Thyroid gland (tissue), 4 donors: ENCODE results near the gene LDB2. TPM values are rescaled to one million over a fixed set of nuclear protein-coding genes. Genes with fewer than 3 reads are reported as not detected.

Experiments used
- DNase-seq, 2 donors: peaks; one replicate each; pipeline ENCODE4 v3.0.0-alpha.2; 2019
- H3K27ac ChIP-seq, 3 donors: fragments of 200-600 bp; sonication (generic); 1 replicate in 2 of 3; 2 replicates in 1 of 3; pipeline ENCODE4 v1.5.1; 2016 to 2019; ENCODE audit warnings: mild to moderate bottlenecking in 1 of 3, moderate library complexity in 1 of 3
- H3K27me3 ChIP-seq: fragments of 200-600 bp; sonication (generic); one replicate; pipeline ENCODE4 v1.5.1; 2019
- H3K36me3 ChIP-seq, 2 donors: fragments of 200-600 bp; sonication (generic); one replicate each; pipeline ENCODE4 v1.5.1; 2016 to 2019
- H3K4me1 ChIP-seq, 2 donors: fragments of 200-600 bp; sonication (generic); one replicate each; pipeline ENCODE4 v1.5.1; 2017 to 2019
- H3K4me3 ChIP-seq, 3 donors: fragments of 200-600 bp; sonication (generic); replicated peaks in 1 of 3; 1 replicate in 2 of 3; 2 replicates in 1 of 3; pipeline ENCODE4 v1.5.1; 2016; ENCODE audit warnings: mild to moderate bottlenecking in 1 of 3
- H3K9me3 ChIP-seq: fragments of 200-600 bp; sonication (generic); one replicate; pipeline ENCODE4 v1.5.1; 2017
- POLR2A ChIP-seq, 2 donors: fragments of 450-650 bp; IDR thresholded peaks; one replicate each; pipeline ENCODE4 v1.6.1; 2017; ENCODE audit warnings: antibody characterized with exemption in 2 of 2, mild to moderate bottlenecking in 2 of 2, moderate library complexity in 1 of 2
- WGBS, 2 donors: methylation state at CpG; one replicate each; pipeline ENCODE4 v1.1.5; 2017; 5-methylcytosine and 5-hydroxymethylcytosine counted together
- intact Hi-C: fragments of 100-400 bp; cut with DNase I; formaldehyde crosslinking; loops from one replicate; pipeline ENCODE4 v1.15.1; 2023
- total RNA-seq, 4 donors: library from RNA; depleted of rRNA; stranded (reverse); fragments of >200 nt; gene quantifications; one replicate each; pipeline ENCODE4 v1.2.3, GENCODE V29; 2016
- TF ChIP-seq, protein P1 (sequence below), 6 experiments: fragments of 200-600 bp in 3 of 6; fragments of 450-650 bp in 3 of 6; sonication (generic) in 3 of 6; IDR thresholded peaks; one replicate each; pipeline ENCODE4 v1.5.1; 2016 to 2019; ENCODE audit warnings: antibody characterized with exemption in 6 of 6, mild to moderate bottlenecking in 2 of 6, inconsistent platforms in 1 of 6, moderate library complexity in 1 of 6

Gene LDB2
- total RNA-seq, 4 donors from 2014 or later, result 19.9 to 71.5 (median 41.1) TPM

DNA sequence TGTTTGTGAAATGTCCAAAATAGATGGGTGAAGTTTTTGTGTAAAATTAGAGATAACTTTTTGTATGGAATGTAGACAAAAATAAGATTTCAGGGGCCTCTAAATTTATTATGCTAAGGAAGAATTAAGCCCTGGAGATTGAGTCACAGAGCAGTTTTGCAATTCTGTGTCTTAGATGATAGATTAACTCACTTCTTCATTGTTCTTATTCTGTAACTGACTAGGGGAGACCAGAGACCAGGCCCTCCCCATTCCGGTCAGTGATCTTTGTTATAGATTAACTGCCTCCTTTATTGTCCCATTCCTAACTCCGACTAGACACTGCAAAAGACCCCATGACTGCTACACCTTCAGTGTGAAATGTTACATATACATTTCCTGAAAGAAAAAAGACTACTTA is 433.8 kb downstream of the LDB2 start:
- H3K4me1 ChIP-seq, result no peaks in the 10 kb centered on the region
- intact Hi-C loops, result no loop called here
- no peaks in the 10 kb centered on the region for H3K36me3 ChIP-seq
- H3K4me3 ChIP-seq, result no peak overlapping the region
- no peaks in the 10 kb centered on the region for H3K27me3 ChIP-seq
- DNase-seq, result no peak
- H3K27ac ChIP-seq, result no peak overlapping the region
- WGBS, 2 donors, result 82 to 96% methylated on average over 2 of the region's 2 CpGs
- no peaks in the 10 kb centered on the region for H3K9me3 ChIP-seq
- TF ChIP-seq, protein P1, sequence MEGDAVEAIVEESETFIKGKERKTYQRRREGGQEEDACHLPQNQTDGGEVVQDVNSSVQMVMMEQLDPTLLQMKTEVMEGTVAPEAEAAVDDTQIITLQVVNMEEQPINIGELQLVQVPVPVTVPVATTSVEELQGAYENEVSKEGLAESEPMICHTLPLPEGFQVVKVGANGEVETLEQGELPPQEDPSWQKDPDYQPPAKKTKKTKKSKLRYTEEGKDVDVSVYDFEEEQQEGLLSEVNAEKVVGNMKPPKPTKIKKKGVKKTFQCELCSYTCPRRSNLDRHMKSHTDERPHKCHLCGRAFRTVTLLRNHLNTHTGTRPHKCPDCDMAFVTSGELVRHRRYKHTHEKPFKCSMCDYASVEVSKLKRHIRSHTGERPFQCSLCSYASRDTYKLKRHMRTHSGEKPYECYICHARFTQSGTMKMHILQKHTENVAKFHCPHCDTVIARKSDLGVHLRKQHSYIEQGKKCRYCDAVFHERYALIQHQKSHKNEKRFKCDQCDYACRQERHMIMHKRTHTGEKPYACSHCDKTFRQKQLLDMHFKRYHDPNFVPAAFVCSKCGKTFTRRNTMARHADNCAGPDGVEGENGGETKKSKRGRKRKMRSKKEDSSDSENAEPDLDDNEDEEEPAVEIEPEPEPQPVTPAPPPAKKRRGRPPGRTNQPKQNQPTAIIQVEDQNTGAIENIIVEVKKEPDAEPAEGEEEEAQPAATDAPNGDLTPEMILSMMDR (IDR thresholded peaks at IDR 0.05), result no peak
- no peak for TF ChIP-seq POLR2A (IDR thresholded peaks at IDR 0.05)

DNA sequence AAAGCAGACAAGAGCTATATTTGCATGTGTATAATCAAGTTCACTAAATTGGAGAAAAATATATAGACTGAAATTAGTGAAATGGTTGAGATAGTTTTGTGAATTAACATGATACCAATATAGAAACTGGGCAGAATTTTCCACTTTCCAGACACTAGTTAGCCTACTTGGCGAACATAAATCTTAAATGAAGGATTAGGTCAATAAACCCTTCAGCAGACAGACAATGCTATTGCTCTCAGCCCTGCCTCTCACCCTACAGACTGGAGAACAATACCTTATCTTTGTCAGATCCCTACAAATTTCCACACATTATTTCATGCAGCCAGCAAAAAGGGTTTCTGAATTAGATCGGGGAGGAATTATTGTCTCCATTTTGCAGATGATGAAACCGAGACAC is 435.8 kb downstream of the LDB2 start:
- H3K27ac ChIP-seq, result no peak overlapping the region
- TF ChIP-seq, protein P1 (IDR thresholded peaks at IDR 0.05), result no peak
- TF ChIP-seq POLR2A (IDR thresholded peaks at IDR 0.05), result no peak
- no peaks in the 10 kb centered on the region for H3K27me3 ChIP-seq
- H3K4me1 ChIP-seq, result no peaks in the 10 kb centered on the region
- intact Hi-C loops, result no loop called here
- no peaks in the 10 kb centered on the region for H3K9me3 ChIP-seq
- no peak overlapping the region for H3K4me3 ChIP-seq
- WGBS, 2 donors, result 92 to 98% methylated on average over 3 of the region's 3 CpGs
- H3K36me3 ChIP-seq, result no peaks in the 10 kb centered on the region
- DNase-seq, result no peak

DNA sequence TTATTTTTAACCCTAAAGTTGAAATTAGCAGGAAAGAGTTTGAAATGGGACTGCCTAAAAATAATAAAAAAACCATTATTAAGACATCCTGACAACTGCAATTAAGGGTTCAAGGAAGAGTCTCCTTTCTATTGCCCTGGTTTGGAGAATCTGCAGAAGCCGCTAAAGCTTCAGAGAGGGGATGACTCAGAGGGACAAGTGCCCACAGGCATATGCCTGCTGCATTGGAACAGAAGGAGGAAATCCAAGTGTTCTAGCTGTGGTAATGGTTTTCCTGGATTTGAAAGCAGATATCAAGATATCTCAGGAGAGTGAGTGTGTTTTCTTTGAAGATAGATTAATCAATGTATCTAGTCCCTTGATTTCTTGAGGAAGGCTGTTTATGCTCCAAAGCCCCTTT is 437.1 kb downstream of the LDB2 start:
- intact Hi-C loops, result no loop called here
- WGBS, 2 donors, result 80 to 88% methylated on average over 1 of the region's 1 CpG
- Histone ChIP-seq H3K36me3 (no peaks in the 10 kb centered on the region), H3K4me3 (no peak overlapping the region), H3K27ac (no peak overlapping the region), H3K27me3 (no peaks in the 10 kb centered on the region), H3K9me3 (no peaks in the 10 kb centered on the region), H3K4me1 (no peaks in the 10 kb centered on the region)
- TF ChIP-seq, protein P1 (IDR thresholded peaks at IDR 0.05), result no peak
- TF ChIP-seq POLR2A (IDR thresholded peaks at IDR 0.05), result no peak
- no peak for DNase-seq

DNA sequence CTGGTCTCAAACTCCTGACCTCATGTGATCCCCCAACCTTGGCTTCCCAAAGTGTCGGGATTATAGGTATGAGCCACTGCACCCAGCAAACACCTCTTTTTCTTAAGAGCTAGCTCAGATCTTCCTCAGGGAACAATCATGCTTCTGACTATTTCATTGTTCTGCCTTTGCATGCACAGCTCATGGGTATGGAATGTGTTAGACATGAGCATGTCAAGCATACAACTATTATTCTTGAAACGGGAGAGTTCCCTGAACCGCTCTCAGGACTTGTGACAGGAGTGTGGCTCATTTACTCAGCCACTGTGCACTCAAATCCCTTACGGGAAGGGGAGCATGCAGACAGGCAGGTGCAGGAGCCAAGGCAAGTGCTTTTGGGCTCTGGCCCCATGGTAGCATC is 440.5 kb downstream of the LDB2 start:
- WGBS, 2 donors, result 92 to 93% methylated on average over 4 of the region's 4 CpGs
- no peaks in the 10 kb centered on the region for H3K4me1 ChIP-seq
- no peak overlapping the region for H3K27ac ChIP-seq
- TF ChIP-seq, protein P1 (IDR thresholded peaks at IDR 0.05), result no peak
- no peak for TF ChIP-seq POLR2A (IDR thresholded peaks at IDR 0.05)
- H3K4me3 ChIP-seq, result no peak overlapping the region
- no peaks in the 10 kb centered on the region for H3K36me3 ChIP-seq
- intact Hi-C loops, result no loop called here
- no peaks in the 10 kb centered on the region for H3K27me3 ChIP-seq
- no peaks in the 10 kb centered on the region for H3K9me3 ChIP-seq
- DNase-seq, result no peak
